Spleen (tissue), 7 donors: ENCODE data around the gene CACNB2.

Source experiments
- POLR2A ChIP-seq, 3 donors: fragments of 450-650 bp; IDR thresholded peaks; one replicate each; pipeline ENCODE4 v1.5.1; 2017; ENCODE audit warnings: antibody characterized with exemption in 3 of 3, mild to moderate bottlenecking in 1 of 3
- POLR2AphosphoS5 ChIP-seq, 3 donors: sonication (generic); formaldehyde crosslinking; IDR thresholded peaks; one replicate each; pipeline ENCODE4 v1.5.1; 2017; ENCODE audit warnings: antibody characterized with exemption in 3 of 3
- TF ChIP-seq, protein P1 (sequence below), 11 experiments: fragments of 200-600 bp in 7 of 11; fragments of 450-650 bp in 4 of 11; sonication (generic) in 4 of 11; IDR thresholded peaks in 8 of 11; conservative IDR thresholded peaks in 3 of 11; 1 replicate in 7 of 11; 2 replicates in 4 of 11; pipeline versions ENCODE4 v1.4.0 to v1.8.0; 2016 to 2021; ENCODE audit warnings: antibody characterized with exemption in 11 of 11, inconsistent platforms in 4 of 11, mild to moderate bottlenecking in 1 of 11
- donor health status: DM: no; HTN: no; CAD: no; lungs with moderate emphysema.
- donor health status: DM: no; HTN: no; CAD: no.
- donor health status: DM: no; HTN: no; CAD: no.

DNA sequence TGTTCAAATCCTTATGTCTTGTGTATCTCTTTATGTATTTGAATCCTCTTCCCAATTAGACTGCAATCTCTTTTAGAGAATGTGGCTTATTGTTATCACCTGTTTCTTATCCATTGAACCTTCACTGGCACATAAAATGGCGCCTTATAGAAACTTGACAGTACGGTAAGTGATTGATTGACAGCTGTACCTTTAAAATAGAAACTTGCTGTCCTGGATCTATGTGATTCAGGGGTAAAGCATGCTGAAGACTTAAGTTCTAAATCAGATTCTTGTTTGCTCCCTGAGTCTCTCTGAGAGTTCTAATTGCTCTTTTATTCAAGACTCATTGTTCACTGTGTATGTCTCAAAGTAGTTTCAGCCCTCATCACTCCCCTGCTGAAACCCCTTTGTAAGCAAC is 91.3 kb downstream of the CACNB2 start:
- TF ChIP-seq, protein P1, sequence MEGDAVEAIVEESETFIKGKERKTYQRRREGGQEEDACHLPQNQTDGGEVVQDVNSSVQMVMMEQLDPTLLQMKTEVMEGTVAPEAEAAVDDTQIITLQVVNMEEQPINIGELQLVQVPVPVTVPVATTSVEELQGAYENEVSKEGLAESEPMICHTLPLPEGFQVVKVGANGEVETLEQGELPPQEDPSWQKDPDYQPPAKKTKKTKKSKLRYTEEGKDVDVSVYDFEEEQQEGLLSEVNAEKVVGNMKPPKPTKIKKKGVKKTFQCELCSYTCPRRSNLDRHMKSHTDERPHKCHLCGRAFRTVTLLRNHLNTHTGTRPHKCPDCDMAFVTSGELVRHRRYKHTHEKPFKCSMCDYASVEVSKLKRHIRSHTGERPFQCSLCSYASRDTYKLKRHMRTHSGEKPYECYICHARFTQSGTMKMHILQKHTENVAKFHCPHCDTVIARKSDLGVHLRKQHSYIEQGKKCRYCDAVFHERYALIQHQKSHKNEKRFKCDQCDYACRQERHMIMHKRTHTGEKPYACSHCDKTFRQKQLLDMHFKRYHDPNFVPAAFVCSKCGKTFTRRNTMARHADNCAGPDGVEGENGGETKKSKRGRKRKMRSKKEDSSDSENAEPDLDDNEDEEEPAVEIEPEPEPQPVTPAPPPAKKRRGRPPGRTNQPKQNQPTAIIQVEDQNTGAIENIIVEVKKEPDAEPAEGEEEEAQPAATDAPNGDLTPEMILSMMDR (IDR thresholded peaks at IDR 0.05 in 8 of 11, conservative IDR thresholded peaks at IDR 0.05 in 3 of 11), result no peak
- TF ChIP-seq POLR2A (IDR thresholded peaks at IDR 0.05) (no peak), POLR2AphosphoS5 (IDR thresholded peaks at IDR 0.05) (no peak)
